H9 (cell line): Measurements from ENCODE around the gene USP4. TPM values are rescaled to one million over a fixed set of nuclear protein-coding genes. Genes with fewer than 3 reads are reported as not detected.

Source experiments
- DNase-seq: peaks from one replicate; pipeline ENCODE4 v3.0.0-alpha.2; 2017
- H2AFZ ChIP-seq: one replicate; pipeline ENCODE4 v1.6.1; 2013; ENCODE audit warnings: mild to moderate bottlenecking, low read length, control low read depth, moderate library complexity
- H2AK5ac ChIP-seq: 2 replicates; pipeline ENCODE4 v1.6.1; 2013; ENCODE audit warnings: low read length, control low read depth, mixed read lengths; ENCODE audit not compliant: insufficient read length
- H2BK120ac ChIP-seq: one replicate; pipeline ENCODE4 v1.6.1; 2013; ENCODE audit warnings: low read depth, mild to moderate bottlenecking, low read length, control low read depth, inconsistent platforms; ENCODE audit not compliant: poor library complexity, severe bottlenecking
- H2BK12ac ChIP-seq: 2 replicates; pipeline ENCODE4 v1.6.1; 2013; ENCODE audit warnings: low read length, control low read depth, mixed read lengths, low read depth; ENCODE audit not compliant: insufficient read length
- H2BK15ac ChIP-seq: 2 replicates; pipeline ENCODE4 v1.6.1; 2013; ENCODE audit warnings: low read depth, low read length, control low read depth
- H2BK20ac ChIP-seq: one replicate; pipeline ENCODE4 v1.6.1; 2013; ENCODE audit warnings: low read depth, mild to moderate bottlenecking, low read length, control low read depth, inconsistent platforms; ENCODE audit not compliant: poor library complexity, severe bottlenecking
- H2BK5ac ChIP-seq: 2 replicates; pipeline ENCODE4 v1.6.1; 2013; ENCODE audit warnings: low read length, control low read depth, mixed read lengths; ENCODE audit not compliant: insufficient read length
- H3K14ac ChIP-seq: 2 replicates; pipeline ENCODE4 v1.6.1; 2013; ENCODE audit warnings: low read length, control low read depth; ENCODE audit not compliant: insufficient read depth
- H3K18ac ChIP-seq: 2 replicates; pipeline ENCODE4 v1.6.1; 2013; ENCODE audit warnings: low read depth, mild to moderate bottlenecking, mixed read lengths, low read length, control low read depth; ENCODE audit not compliant: insufficient read length
- H3K23ac ChIP-seq: 2 replicates; pipeline ENCODE4 v1.6.1; 2013; ENCODE audit warnings: low read length, control low read depth, mixed read lengths, low read depth; ENCODE audit not compliant: insufficient read length
- H3K23me2 ChIP-seq: 2 replicates; pipeline ENCODE4 v1.6.1; 2013; ENCODE audit warnings: low read depth, mild to moderate bottlenecking, mixed read lengths, low read length, control low read depth; ENCODE audit not compliant: insufficient read length, poor library complexity, severe bottlenecking
- H3K27ac ChIP-seq: 2 replicates; pipeline ENCODE4 v1.5.1; 2013; ENCODE audit warnings: low read length, control low read depth, mixed read lengths, low read depth; ENCODE audit not compliant: insufficient read length
- H3K27me3 ChIP-seq: 2 replicates; pipeline ENCODE4 v1.6.1; 2013; ENCODE audit warnings: low read length, control low read depth, inconsistent platforms; ENCODE audit not compliant: insufficient read depth
- H3K4ac ChIP-seq: 2 replicates; pipeline ENCODE4 v1.6.1; 2013; ENCODE audit warnings: low read depth, mild to moderate bottlenecking, control low read depth, inconsistent platforms, low read length, moderate library complexity
- H3K4me1 ChIP-seq: 2 replicates; pipeline ENCODE4 v1.6.1; 2013; ENCODE audit warnings: low read length, control low read depth, inconsistent platforms; ENCODE audit not compliant: insufficient read depth
- H3K4me2 ChIP-seq: 2 replicates; pipeline ENCODE4 v1.6.1; 2013; ENCODE audit warnings: low read length, control low read depth, mixed read lengths; ENCODE audit not compliant: insufficient read length, insufficient read depth
- H3K56ac ChIP-seq: 2 replicates; pipeline ENCODE4 v1.6.1; 2013; ENCODE audit warnings: low read depth, mild to moderate bottlenecking, mixed read lengths, low read length, control low read depth; ENCODE audit not compliant: insufficient read length
- H3K79me1 ChIP-seq: 2 replicates; pipeline ENCODE4 v1.6.1; 2013; ENCODE audit warnings: low read depth, mild to moderate bottlenecking, moderate library complexity, low read length, control low read depth, inconsistent platforms; ENCODE audit not compliant: insufficient read depth, poor library complexity, severe bottlenecking
- H3K79me2 ChIP-seq: 2 replicates; pipeline ENCODE4 v1.6.1; 2013; ENCODE audit warnings: low read length, control low read depth, inconsistent platforms; ENCODE audit not compliant: insufficient read depth
- H3K9ac ChIP-seq: 2 replicates; pipeline ENCODE4 v1.6.1; 2013; ENCODE audit warnings: low read length, control low read depth, mixed read lengths; ENCODE audit not compliant: insufficient read length; ENCODE audit errors: extremely low read depth
- H3K9me3 ChIP-seq: one replicate; pipeline ENCODE4 v1.6.1; 2013; ENCODE audit warnings: low read depth, low read length, inconsistent platforms; ENCODE audit not compliant: control insufficient read depth
- H3T11ph ChIP-seq: one replicate; pipeline ENCODE4 v1.6.1; 2013; ENCODE audit warnings: mild to moderate bottlenecking, low read length, control low read depth, inconsistent platforms
- H4K20me1 ChIP-seq: one replicate; pipeline ENCODE4 v1.6.1; 2013; ENCODE audit not compliant: control insufficient read depth, insufficient read length, insufficient read depth
- H4K5ac ChIP-seq: 2 replicates; pipeline ENCODE4 v1.6.1; 2013; ENCODE audit warnings: low read depth, mild to moderate bottlenecking, mixed read lengths, low read length, control low read depth; ENCODE audit not compliant: insufficient read length
- H4K8ac ChIP-seq: replicated peaks from 2 replicates; pipeline ENCODE4 v1.6.1; 2013; ENCODE audit warnings: low read length, control low read depth, mixed read lengths, low read depth; ENCODE audit not compliant: insufficient read length
- H4K91ac ChIP-seq: 2 replicates; pipeline ENCODE4 v1.6.1; 2013; ENCODE audit warnings: low read depth, mild to moderate bottlenecking, moderate library complexity, mixed read lengths, low read length, control low read depth; ENCODE audit not compliant: insufficient read length
- H3K27ac Mint-ChIP-seq, 3 experiments: 2 replicates in 2 of 3; 3 replicates in 1 of 3; pipeline ENCODE4 v1.8.0; 2020 to 2021; ENCODE audit warnings: mixed read lengths in 3 of 3, mild to moderate bottlenecking in 1 of 3, moderate library complexity in 1 of 3
- H3K27me3 Mint-ChIP-seq: 2 replicates; pipeline ENCODE4 v1.8.0; 2021; ENCODE audit warnings: low read depth, mild to moderate bottlenecking, moderate library complexity, mixed read lengths
- H3K36me3 Mint-ChIP-seq, 3 experiments: 2 replicates in 2 of 3; 3 replicates in 1 of 3; pipeline ENCODE4 v1.8.0; 2020 to 2021; ENCODE audit warnings: low read depth in 3 of 3, mixed read lengths in 3 of 3; ENCODE audit not compliant: insufficient read depth in 1 of 3
- H3K4me1 Mint-ChIP-seq, 2 experiments: 2 replicates each; pipeline ENCODE4 v1.8.0; 2020; ENCODE audit warnings: mixed read lengths in 2 of 2
- H3K4me3 Mint-ChIP-seq, 2 experiments: 2 replicates in 1 of 2; 3 replicates in 1 of 2; pipeline ENCODE4 v1.8.0; 2020 to 2021; ENCODE audit warnings: mild to moderate bottlenecking in 2 of 2, mixed read lengths in 2 of 2, moderate library complexity in 1 of 2
- H3K9me3 Mint-ChIP-seq, 2 experiments: 2 replicates in 1 of 2; 3 replicates in 1 of 2; pipeline ENCODE4 v1.8.0; 2020; ENCODE audit warnings: mild to moderate bottlenecking in 2 of 2, mixed read lengths in 2 of 2, moderate library complexity in 1 of 2
- CTCF ChIP-seq: fragments of 200-600 bp; sonication (generic); conservative IDR thresholded peaks from 3 replicates; pipeline ENCODE4 v1.8.0; 2021; ENCODE audit warnings: antibody characterized with exemption, mild to moderate bottlenecking
- WGBS: extraction: QIAGEN DNeasy Blood & Tissue Kit; methylation state at CpG from one replicate; pipeline ENCODE4 v1.1.7; 2013; ENCODE audit warnings: missing lambda C conversion rate, low lambda C conversion rate, mixed read lengths; ENCODE audit not compliant: insufficient read length; ENCODE audit errors: extremely low coverage; 5-methylcytosine and 5-hydroxymethylcytosine counted together
- total RNA-seq: library from RNA; stranded (reverse); gene quantifications from 2 replicates; pipeline ENCODE4 v1.2.1, GENCODE V29; 2021

The USP4 gene
- total RNA-seq, 1 experiment from 2014 or later = 36.1 TPM

DNA sequence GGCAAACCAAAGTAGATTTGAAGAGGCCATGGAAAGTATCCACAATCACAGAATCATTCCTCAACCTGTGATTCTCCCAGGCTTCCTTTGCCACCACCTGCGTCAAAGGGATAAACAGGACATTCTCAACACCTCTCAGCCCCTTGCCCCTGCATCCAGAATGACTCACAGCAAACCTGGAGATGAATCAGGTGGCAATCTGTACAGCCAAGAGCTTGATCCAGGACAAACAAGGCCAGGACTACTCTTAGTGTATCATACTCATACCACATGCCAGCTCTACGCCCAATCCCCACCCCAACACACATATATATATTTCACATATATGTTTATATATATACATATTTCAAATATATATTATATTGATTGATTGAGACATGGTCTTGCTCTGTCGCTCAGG is 39.3 kb downstream of the USP4 start:
- peaks cover 25 to 64% (median 51%) of the 10 kb centered on the region in 3 experiments; a peak in 6 of 7 replicates for H3K36me3 Mint-ChIP-seq
- WGBS = 100% methylated on average over 1 of the region's 3 CpGs
- no peak overlapping the region for H3K4me3 Mint-ChIP-seq

More for the DNA sequence above, 39.3 kb downstream of the USP4 start:
- Histone ChIP-seq H3K27me3 (no peaks in the 10 kb centered on the region), H2AK5ac (no peak overlapping the region), H3K14ac (no peak overlapping the region), H3K23me2 (no peaks in the 10 kb centered on the region), H2BK20ac (no peak overlapping the region), H3T11ph (no peak overlapping the region), H3K56ac (no peak overlapping the region), H3K79me2 (no peaks in the 10 kb centered on the region), H3K4ac (no peak overlapping the region), H2BK5ac (no peak overlapping the region), H4K20me1 (no peaks in the 10 kb centered on the region), H4K91ac (no peak overlapping the region), H2AFZ (no peak overlapping the region), H3K4me1 (no peaks in the 10 kb centered on the region), H2BK120ac (no peak overlapping the region), H3K9me3 (no peaks in the 10 kb centered on the region), H3K4me2 (no peak overlapping the region), H3K9ac (no peak overlapping the region), H4K5ac (no peak overlapping the region), H3K79me1 (no peaks in the 10 kb centered on the region), H4K8ac (no peak overlapping the region), H2BK15ac (no peak overlapping the region), H2BK12ac (no peak overlapping the region), H3K27ac (no peak overlapping the region), H3K23ac (no peak overlapping the region), H3K18ac (no peak overlapping the region)
- no peak for DNase-seq
- no peak overlapping the region for H3K27ac Mint-ChIP-seq
- H3K9me3 Mint-ChIP-seq = no peaks in the 10 kb centered on the region; a peak in 2 of 5 replicates
- H3K4me1 Mint-ChIP-seq = no peaks in the 10 kb centered on the region
- TF ChIP-seq CTCF = no peak
- H3K27me3 Mint-ChIP-seq = no peaks in the 10 kb centered on the region; the same call in 1 of the 2 replicates
